ENCODE data around the gene OGN. TPM values are rescaled to one million over a fixed set of nuclear protein-coding genes. Genes with fewer than 3 reads are reported as not detected.
A peak's percentile ranks its signal among the peaks of the same experiment; 100 is the strongest.
"Not testable (repeated sequence)": the region's sequence is repeated elsewhere in the genome, so short reads cannot be mapped to it uniquely, and the experiment has no call there.

The OGN gene, protein sequence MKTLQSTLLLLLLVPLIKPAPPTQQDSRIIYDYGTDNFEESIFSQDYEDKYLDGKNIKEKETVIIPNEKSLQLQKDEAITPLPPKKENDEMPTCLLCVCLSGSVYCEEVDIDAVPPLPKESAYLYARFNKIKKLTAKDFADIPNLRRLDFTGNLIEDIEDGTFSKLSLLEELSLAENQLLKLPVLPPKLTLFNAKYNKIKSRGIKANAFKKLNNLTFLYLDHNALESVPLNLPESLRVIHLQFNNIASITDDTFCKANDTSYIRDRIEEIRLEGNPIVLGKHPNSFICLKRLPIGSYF
- not detected in 2 replicates for total RNA-seq (2014; rRNA removed; shearing (Covaris generic))

GRCh38 chr9:92404042-92404836 lies at the start of gene OGN:
Gene OGN, minus strand, starts transcription at chr9:92404578. Its CDS starts 1,171 bp downstream, at chr9:92403407.
- DNase-seq (ENCODE audit: low read depth): no peak

GRCh38 chr9:92446536-92446935 lies 42.2 kb upstream of the OGN start:
- DNase-seq (ENCODE audit: low read depth): no peak

DNA sequence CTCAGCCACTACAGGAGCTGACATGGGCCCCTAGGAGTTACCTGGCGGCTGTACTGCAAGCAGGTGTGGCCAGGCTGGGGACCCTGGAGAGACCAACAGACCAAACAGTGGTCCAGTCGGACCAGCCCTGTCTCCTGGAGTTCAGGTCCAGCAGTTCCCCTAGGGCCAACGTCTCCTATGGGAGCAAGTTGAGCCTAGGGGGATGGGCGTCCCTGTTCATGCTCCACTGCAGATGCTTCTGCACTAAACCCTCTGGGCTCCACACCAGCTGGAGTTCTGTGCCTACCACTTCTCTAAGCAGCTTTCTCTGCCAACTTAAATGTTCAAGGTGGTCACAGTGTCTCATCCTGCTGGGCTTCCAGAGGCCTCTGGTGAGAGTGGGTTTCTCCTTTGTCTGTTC lies 40.5 kb upstream of the OGN start:
- DNase-seq (ENCODE audit: low read depth): no peak

DNA sequence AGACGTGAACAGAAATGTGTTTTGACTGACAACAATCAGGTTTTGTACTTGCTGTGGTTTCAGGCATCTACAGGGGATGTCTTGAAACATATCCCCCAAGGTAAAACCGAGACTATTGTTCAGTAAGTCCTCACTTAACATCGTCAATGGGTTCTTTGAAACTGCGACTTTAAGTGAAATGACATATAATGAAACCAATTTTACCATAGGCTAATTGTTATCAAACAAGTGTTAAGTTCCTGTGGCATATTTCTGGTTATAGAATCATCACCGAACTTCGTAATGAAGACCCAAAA lies 36.3 kb upstream of the OGN start:
- no peak for DNase-seq (ENCODE audit: low read depth)

GRCh38 chr9:92439921-92440750 lies 35.8 kb upstream of the OGN start:
- peak; percentile 79 for DNase-seq (ENCODE audit: low read depth)

- peak; percentile 4 for DNase-seq (ENCODE audit: low read depth)
Measured at GRCh38 chr9:92438900-92439526, 34.6 kb upstream of the OGN start.

DNA sequence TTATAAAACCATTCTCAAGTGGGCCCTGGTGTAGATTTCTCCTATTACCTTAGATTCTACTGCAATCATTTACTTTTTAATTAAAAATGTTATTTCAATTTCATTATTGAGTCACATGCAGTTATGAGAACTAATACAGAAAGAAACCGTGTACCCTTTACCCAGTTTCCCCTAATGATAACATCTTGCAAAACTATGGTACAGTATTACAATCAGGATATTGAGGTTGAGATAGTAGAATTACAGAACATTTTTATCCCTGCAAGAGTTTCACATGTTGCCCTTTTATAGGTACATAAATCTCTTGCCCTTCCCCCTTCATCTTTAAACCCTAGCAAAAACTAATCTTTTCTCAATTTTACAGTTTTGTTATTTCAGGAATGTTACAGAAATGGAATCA lies 30.9 kb upstream of the OGN start:
- no peak for DNase-seq (ENCODE audit: low read depth)

GRCh38 chr9:92432972-92433548 lies 28.7 kb upstream of the OGN start:
- DNase-seq (ENCODE audit: low read depth): no peak

DNA sequence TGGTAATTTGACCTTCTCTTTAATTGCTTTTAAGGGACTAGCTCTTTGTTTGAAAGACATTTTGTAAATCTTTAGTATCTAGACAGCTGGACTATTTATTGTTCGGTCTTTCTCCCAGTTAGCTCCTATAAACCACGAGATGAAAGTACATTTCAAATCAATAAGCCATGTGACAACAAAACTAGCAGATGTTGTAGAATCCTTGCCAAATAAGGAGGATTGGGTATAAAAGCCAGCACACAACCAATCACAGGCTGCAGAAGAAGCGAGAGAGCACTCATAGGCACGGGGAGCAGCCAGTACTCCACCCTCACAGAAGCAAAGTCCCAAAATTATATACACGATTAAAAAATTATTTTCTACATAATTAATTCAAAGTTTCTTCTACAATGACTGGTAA lies 28.0 kb upstream of the OGN start:
- DNase-seq (ENCODE audit: low read depth): no peak

DNA sequence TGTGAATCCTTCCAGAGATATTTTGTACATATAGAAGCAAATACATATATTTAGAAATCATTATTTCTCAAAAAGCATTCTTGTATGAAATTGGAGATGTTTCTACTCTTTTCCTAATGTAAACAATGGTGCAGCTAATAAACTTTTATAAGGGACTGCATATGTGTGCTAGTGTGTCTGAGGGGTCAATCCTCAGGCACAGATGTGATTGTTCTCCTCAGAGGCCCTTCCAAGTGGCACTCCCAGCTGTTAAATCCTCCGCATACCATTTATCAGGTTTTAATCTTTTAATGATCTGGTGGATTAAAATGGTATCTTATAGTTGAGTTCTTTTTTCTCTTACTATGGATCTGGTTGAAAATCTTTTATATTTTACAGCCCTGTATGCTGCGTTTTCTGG lies 25.5 kb upstream of the OGN start:
- DNase-seq (ENCODE audit: low read depth): no peak

GRCh38 chr9:92426501-92427145 lies 22.2 kb upstream of the OGN start:
- DNase-seq (ENCODE audit: low read depth): no peak

DNA sequence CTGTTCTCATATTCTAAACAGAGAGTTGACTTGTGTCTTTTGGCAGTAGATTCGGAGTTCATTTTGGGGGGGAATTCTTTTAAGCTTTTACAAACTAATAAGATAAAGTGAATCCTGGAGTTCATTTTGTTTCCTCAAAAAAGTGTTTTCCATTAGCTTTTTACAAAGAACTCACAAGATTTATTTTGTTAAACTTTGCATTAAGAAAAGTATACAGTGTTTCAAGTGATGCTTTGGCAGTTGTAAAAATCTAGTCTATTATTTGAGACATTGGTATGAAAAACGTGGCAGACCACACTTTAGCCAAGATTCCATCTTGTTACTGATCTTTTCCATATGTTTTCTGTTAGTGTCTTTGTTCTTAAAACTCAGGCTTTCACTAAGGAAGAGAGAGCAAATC lies 21.1 kb upstream of the OGN start:
- DNase-seq (ENCODE audit: low read depth): no peak

GRCh38 chr9:92424340-92424739 lies 20.0 kb upstream of the OGN start, which contains the start of gene OMD:
Gene OMD, minus strand, starts transcription at chr9:92424471. Its CDS starts 6,913 bp downstream, at chr9:92417558.
- DNase-seq (ENCODE audit: low read depth): no peak

GRCh38 chr9:92423612-92424011 lies 19.2 kb upstream of the OGN start:
- no peak for DNase-seq (ENCODE audit: low read depth)

- no peak for DNase-seq (ENCODE audit: low read depth)
Measured at GRCh38 chr9:92422611-92423338, 18.4 kb upstream of the OGN start.

GRCh38 chr9:92414566-92414965 lies 10.2 kb upstream of the OGN start:
- no peak for DNase-seq (ENCODE audit: low read depth)

DNA sequence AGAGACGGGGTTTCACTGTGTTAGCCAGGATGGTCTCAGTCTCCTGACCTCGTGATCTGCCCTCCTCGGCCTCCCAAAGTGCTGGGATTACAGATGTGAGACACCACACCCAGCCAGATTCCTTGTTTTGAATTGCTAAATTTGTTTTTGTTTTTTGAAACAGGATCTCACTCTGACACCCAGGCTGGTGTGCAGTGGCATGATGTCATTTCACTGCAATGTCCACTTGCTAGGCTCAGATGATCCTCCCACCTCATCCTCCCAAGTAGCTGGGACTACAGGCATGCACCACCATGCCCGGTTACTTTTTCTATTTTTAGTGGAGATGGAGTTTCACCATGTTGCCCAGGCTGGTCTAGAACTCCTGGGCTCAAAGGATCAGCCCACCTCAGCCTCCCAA lies 6.8 kb upstream of the OGN start:
- not testable (repeated sequence) for DNase-seq (ENCODE audit: low read depth)

DNA sequence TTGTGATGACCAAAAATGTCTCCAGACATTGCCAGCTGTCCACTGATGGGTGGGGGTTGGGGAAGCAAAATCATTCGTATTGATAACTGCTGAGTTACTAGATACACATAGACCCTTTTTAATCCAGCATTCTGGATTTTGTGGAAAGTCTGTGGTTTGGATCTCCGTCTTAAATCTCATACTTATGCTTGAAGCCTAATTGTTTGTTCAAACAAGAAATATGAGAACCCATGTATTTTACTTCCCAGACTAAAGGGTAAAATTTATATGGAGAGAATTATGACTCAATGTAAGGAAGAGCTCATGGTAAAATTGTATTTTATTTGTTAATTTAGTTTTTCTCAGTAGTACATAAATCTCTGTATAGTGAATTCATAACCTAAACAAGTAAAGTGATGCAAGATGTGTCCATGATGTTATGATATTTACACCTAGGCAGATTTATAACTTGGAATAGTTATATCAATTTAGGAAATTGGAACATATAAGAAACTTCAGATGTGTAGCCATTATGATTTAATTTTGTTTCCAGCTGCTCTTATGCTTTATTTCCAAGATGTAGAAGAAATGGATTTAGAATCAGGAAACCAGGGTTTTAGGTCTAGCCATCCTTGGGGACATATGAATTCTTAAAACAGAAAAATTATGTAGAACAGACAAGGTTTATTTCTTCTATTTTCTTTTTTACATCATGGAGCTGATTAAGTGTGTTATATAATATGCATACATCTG lies 4.5 kb upstream of the OGN start:
- no peak for DNase-seq (ENCODE audit: low read depth)

GRCh38 chr9:92407818-92408217 lies 3.4 kb upstream of the OGN start:
- DNase-seq (ENCODE audit: low read depth): no peak

GRCh38 chr9:92406477-92406876 lies 2.1 kb upstream of the OGN start:
- DNase-seq (ENCODE audit: low read depth): no peak
